ENCODE results near the gene NPW.
"Not testable (repeated sequence)": the region's sequence is repeated elsewhere in the genome, so short reads cannot be mapped to it uniquely, and the experiment has no call there.

The NPW gene

DNA sequence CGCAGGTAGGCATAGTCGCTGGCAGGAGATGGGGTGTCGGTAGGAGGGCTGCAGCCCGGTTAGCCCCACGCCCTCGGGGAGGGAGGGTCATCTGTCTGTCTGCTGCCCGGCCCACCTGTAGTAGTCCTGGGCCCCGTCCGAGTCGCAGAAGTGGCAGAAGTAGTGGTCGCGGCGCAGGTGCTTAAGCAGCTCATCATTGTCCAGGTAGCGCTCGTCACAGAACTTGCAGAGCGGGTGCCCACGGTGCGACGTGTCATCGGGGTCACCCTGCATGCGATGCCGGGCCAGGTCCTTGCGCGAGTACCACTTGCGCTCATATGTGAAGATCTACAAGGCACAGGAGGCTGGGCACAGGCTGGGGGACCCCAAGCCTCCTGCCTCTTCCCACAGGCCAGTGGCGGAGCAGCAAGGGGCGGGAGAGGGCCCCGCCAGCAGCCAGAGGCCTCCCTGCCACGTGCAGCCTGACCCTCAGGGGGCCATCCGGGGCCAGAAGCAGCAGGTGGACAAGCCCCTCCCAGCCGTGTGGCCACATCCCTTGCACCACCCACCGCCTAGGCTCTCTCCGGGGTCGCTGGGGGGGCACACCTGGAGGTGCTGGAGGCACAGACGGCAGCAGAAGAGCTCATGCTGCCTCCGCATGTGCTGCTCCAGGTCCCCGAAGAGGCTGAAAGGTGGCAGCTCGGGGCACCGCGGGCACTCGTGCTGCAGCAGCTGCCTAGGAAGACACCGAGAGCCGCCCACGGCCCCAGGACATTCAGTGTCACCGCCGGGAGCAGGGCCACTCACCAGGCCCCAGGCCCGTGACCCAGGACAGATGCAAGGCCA lies 17.0 kb upstream of the NPW start:
- DNase-seq: no peak

DNA sequence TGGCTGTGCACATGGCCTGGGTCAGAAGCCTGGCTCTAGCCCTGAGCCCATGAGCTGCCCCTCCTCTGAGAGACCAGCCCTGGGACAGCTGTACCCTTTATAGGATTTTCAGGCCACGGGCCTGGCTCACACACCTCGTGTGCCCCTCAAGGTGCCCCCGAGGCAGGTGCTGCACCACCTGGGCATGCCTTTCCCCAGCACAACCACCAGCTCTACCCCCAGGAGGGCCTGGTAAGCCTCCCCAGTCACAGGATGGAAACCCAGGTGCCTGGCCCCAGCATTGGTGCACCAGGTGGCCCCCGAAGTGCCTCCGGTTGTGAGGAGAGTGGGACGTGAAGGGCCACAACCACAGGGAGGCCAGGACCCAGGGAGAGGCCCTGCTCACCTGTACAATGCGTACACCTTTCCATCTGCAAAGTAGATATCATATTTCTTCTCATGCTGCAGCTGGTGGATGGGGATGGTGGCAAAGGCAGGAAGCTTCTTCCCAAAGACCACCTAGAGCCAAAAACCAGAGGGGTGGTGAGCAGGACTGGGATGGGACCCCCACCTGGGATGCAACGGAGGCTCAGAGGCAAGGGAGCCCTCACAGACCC lies 16.3 kb upstream of the NPW start:
- DNase-seq: no peak

DNA sequence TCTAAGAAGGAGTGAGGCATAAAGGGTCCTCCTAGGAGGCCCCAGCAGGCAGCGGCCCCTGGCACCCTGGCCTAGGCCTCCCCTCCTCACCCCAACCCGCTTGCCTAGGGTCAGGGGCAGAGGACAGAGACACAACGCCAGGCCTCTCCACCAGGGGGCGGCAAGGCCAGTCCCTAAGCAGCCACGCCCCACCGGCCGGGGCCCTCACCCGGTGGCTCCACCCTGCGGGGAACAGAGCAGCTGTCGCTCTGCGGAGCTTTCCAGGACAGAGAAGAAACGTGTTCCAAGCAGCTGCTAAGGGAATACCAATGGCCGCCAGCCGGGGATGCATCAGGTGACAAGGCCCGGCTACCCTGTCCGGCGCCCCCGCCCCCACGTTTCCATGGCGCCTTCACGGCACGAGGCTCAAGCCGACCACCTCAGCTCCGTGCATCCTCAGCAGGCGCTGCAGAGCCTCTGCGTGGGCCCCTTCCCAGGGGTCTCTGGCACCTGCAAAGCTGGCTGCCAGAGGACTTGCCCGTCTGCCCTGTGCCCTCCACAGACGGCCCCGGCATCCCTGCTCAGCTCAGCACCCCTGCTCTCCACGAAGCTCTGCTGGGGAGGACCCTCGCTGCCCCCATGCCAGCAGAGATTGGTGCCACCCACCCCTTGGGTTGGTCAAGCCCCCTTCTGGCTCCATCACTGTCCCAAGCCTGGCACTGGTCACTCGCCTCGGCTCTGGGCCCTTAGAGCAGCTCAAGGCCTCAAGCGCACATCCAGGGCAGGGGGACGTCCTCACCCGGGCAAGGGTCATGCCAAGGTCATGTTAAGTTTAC lies 15.6 kb upstream of the NPW start:
- DNase-seq: peak; percentile 97

DNA sequence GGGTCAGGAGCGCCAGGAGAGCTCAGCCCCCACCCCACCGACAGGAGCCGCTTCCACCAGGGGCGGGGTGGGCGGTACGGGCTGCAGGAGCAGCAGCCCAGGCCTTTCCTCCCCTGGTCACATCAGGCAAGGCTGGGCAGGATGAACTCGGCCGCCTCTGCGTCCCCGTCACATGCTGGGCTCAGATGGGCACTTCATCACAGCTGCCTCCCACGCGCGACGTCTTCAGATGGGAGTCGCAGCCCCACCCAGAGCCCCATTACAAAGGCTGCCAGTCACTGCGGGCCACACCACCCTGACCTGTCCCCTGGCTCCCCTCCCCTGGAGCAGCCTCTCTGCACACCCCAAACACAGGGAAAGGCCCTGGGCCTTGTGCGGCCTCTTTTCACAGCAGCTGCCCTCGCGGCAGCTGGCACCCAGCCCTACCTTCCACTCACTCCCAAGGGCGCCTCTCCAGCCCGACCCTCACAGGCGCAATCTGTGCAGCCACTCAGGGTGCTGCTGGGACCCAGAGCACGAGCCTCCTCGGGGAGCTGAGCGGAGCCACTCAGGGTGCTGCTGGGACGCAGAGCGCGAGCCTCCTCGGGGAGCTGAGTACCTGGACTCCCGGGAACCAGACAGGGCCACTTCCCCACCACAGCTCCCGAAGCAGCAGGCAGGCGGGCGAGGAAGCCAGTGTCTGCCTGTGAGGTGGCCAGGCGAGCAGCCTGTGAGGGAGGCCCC lies 14.6 kb upstream of the NPW start:
- no peak for DNase-seq

DNA sequence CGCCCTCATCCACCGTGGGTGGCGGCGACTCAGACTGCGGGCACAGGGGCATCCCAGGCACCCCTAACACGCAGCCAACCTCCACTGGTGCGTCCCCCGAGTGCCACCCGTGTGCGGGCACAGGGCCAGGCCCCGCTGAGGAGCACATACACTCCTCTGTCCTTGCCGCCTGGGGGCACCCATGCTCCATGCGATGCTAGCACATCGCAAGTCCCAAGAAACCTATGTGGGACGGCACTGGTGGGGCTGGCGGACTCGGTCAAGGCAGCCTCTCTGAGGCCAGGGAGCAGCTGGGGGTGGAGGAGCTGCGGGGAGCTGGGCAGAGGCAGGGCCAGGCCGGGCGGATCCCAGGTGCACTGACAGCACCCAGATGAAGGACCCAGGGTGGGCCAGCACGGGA lies 13.9 kb upstream of the NPW start:
- DNase-seq: peak; percentile 90

DNA sequence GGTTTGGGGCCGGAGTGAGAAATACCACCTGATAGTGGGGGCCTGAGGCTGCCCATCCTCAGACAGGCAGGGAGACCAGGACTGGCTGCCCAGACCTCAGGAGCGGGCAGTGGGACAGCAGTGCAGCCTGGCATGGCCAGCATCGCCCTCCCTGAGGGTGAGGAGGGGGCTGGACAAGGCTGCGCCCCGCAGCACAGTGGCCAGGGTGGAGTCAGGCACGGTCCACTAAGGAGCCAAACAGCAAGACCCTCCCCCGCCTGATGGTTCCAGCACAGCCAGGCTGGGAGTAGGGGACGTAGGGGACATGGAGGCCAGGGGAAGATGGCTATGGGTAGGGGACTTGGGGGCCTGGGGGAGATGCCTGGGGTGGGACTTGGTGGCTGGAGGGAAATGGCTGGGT lies 13.3 kb upstream of the NPW start:
- no peak for DNase-seq

DNA sequence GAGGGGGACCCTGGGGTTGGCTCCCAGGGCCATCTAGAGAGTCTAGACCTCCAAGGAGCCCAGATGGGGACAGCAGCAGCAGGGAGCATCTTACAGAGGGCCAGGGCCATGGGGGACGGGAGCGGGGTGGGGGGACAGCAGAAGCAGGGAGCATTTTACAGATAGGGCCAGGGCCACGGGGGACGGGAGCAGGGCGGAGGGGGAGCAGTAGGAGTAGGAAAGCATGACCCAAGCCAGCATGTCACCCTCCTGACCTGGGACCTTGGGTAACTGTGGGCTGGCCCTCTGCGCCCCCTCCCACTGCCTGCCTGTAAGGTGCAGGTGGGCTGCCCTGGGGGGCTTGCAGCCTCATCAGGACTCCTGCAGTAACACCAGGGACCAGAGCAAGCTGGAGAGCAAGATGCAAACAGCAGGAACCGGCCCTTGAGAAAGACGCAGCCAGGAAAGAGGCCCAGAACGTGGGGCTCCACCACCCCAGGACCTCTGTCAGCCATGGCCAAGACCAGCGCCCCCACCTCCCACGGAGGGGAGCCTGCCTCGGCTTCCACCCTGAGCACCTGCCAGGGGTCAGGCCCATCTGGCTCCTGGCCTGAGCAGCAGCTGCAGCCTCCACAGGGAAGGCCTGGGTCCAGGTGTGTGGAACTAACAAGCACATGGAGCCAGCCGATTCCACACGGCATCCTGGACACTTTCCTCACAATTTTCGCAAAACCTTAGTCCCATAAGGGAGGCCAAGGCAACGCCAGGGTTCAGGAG lies 12.3 kb upstream of the NPW start:
- DNase-seq: no peak

DNA sequence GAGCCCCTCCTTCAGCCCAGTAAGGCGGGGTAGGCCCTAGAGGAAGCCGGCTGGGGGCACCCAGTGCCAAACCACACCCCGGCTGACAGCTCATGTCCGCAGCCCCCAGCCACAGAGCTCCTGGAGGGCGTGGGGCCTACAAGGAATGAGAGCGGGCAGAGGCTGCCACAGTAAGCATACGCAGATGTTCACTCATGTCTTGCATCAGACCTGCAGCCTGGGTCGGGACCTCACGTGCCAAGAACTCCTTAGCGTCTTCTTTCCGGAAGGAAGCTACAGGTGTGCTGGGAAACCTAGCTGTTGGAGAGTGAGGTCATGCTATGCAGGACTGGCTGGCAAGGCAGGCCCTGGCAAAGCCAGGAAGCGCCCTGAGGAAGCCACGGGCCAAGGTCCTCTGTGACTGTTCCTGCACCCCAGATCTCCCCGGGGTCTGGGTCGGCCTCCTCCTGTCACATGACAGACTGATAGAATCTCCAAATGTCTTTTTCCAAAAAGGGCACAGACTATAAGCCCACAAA lies 11.5 kb upstream of the NPW start:
- DNase-seq: peak; percentile 90

DNA sequence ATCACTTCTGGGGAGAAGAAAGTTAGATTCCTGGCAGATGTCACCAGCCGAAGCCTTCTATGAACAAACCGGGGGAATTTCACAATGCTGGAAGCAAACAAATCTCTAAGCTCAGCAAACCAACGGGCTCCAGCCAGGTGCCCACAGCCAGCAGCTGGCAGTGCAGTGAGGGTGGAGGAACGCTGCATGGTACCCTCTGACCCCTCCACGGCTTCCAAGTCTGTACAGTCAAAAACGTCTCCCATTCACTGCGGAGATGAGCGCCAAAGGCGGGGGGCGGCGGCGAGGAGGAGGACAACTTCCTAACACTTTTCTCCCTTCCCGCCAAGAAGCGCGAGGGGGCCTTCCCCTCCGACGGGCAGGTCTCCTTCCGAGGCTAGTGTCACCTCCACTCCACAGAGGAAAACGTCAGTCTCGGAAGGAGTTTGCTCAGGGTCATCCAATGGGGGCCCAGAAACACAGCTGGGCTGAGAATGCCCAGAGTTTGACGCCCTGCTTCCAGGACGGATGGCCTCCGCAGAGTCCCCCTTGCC lies 10.9 kb upstream of the NPW start:
- DNase-seq: peak; percentile 69

DNA sequence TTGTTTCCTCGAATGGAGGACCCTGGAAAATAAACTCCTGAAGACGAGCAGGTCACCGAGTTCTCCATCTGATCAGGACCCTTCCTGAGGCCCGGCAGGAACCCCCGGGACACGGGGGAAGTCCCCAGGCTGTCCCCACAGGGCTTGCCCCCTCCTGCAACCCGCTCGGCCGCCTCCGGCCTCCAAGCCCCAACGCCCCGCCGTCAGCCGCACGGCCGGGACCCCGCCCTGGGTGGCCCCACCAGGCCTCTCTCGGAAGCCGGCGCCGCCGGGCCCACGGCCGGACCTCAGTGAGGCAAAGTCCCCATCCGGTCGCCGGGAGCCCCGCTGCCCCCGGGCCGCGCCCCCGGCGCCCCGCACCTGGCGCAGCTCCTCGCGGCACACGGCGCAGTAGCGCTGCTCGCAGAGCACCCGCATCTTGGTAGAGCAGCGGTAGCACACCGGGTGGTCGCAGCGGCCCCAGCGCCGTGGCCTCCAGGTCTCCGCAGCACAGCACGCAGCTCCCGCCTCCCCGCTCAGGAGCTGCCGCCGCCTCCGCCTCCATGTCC lies 10.3 kb upstream of the NPW start:
- peak; percentile 41 for DNase-seq

DNA sequence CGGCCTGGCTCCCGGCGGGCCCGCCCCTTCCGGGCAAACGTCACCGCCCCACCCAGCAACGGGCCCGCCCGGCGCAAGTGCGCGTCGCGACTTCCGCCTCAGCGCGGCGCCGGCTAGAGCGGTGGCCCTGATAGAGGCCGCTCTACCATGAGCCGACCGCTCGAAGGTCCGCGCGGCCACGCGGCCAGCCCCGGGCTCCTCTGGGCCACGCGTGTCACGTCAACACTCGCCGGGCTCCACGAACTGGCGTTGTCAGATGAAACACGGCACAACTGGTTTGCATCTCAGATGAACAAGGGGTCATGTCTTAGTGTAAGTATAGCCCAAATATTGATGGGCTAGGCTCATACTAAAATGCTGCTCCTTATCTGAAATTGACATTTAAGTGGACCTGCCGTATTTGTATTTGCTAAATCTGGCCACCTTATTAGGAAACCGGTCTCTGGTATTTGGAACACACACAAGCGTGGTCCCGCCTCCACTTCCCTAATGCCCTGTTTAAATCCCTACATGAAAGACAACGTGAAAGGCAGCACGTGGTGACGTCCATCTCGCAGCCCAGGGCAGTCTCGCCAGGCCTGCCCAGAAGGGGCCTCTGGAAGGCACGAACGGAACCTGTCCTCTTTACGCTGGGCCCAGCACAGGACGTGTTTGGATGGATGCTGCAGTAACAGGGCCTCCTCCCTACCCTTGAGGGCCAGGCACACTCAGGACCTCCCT lies 9.6 kb upstream of the NPW start, which contains the start of gene ZNF598:
Gene ZNF598, minus strand, starts transcription at position 31 of the 720 bp plus-strand sequence.
- peak; percentile 94 for DNase-seq

DNA sequence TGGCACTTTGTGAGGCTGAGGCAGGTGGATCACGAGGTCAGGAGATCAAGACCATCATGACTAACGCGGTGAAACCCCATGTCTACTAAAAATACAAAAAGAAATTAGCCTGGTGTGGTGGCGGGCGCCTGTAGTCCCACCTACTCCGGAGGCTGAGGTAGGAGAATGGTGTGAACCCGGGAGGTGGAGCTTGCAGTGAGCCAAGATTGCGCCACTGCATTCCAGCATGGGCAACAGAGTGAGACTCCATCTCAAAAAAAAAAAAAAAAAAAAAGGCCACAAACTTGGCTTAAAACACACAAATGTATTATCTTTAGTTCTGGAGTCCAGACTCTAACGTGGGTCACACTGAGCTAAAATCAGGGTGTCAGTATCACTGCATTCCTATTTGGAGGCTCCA lies 7.9 kb upstream of the NPW start:
- not testable (repeated sequence) for DNase-seq

DNA sequence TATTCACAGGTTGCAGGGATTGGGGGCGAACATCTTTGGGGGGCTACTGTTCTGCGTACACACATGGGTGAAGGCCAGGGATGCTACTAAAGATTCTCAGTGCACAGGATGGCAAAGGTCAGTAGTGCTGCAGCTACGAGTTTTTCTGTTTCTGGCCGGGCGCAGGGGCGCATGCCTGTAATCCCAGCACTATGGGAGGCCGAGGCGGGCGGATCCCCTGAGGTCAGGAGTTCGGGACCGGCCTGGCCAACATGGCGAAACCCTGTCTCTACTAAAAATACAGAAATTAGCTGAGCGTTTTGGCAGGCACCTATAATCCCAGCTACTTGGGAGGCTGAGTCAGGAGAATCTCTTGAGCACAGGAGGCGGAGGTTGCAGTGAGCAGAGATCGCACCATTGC lies 6.1 kb upstream of the NPW start:
- DNase-seq: no peak

DNA sequence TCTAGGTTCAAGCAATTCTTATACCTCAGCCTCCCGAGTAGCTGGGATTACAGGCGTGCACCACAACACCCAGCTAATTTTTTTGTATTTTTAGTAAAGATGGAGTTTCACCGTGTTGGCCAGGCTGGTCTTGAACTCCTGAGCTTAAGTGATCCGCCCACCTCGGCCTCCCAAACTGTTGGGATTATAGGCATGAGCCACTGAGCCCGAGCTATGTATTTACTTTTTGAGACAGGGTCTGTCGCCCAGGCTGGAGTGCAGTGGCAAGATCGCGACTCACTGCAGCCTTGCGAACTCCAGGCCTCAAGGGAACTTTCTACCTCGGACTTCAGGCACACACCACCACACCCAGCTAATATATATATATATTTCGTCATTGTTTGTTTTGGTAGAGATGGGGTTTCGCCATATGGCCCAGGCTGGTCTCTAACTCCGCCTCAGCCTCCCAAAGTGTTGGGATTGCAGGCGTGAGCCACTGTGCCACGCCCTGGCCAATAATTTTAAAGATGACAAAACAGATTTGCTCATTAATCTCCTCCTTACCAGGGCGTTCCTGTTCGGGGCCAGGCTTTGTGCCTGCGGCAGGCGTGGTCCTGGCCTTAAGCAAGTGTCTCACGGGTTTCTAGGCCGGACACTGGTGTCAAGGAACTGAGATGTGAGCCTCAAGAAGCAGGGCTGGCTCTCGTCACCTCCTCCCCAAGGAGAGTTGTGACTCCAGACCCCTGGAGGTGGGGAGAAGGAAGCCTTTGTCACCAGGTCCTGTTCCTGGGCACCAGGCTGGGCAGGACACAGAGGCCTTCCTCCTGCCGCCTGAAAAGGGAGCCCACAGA lies 4.3 kb upstream of the NPW start:
- no peak for DNase-seq

DNA sequence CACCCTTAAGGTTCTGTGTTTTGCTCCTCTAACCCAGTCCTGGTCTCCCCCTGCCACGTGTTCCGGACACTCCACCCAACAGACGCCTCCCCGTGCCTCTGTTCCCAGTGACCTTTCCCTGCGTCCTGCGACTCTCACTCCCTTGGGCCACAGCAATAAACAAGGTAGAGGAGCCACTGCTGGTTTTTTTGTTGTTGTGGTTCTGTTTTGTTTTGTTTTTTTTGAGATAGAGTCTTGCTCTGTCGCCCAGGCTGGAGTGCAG lies 3.7 kb upstream of the NPW start:
- no peak for DNase-seq

DNA sequence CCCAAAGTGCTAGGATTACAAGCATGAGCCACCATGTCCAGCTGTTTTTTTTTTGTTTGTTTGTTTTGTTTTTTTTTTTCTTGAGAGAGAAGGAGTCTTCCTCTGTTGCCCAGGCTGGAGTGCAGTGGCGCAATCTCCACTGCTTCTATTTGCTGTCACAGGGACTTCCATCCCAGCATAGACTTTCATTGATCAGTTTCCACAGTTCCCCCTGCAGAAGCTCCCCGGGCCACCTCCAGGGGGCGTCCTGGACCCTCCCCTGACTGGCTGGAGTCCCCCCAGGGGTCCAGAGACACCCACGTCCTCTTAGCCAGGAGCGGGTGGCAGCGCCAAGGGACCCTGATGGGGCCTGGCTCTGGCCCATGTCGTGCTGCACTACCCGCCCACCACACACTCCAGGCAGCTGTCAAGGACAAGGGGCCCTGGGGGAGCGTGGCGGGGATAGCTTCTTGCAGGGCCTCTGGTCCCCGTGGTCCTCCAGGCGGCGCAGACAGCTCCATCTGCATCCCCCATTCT lies 3.1 kb upstream of the NPW start:
- DNase-seq: no peak

DNA sequence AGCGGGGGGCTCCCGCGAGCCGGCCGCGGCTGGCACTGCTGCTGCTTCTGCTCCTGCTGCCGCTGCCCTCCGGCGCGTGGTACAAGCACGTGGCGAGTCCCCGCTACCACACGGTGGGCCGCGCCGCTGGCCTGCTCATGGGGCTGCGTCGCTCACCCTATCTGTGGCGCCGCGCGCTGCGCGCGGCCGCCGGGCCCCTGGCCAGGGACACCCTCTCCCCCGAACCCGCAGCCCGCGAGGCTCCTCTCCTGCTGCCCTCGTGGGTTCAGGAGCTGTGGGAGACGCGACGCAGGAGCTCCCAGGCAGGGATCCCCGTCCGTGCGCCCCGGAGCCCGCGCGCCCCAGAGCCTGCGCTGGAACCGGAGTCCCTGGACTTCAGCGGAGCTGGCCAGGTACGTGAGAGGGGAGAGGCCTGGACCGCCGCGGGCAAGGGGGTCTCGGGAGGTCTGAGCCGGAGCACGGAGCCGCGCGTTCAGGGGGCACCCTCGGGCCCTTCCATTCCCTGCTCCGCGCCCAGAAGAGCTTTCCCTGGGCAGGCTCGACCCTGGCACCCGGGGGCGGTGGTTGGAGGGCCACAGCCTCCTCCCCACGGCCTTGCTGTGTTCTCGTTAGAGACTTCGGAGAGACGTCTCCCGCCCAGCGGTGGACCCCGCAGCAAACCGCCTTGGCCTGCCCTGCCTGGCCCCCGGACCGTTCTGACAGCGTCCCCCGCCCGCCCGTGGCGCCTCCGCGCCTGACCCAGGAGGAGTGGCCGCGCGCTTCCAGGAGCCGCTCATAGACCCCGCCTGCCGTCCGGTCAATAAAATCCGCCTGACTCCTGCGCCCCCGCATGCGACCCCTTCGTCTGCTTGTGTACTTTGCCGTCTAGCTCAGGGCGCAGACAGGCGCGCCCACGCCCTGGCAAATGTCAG lies 591 bp downstream of the NPW start:
- peak; percentile 54 for DNase-seq

DNA sequence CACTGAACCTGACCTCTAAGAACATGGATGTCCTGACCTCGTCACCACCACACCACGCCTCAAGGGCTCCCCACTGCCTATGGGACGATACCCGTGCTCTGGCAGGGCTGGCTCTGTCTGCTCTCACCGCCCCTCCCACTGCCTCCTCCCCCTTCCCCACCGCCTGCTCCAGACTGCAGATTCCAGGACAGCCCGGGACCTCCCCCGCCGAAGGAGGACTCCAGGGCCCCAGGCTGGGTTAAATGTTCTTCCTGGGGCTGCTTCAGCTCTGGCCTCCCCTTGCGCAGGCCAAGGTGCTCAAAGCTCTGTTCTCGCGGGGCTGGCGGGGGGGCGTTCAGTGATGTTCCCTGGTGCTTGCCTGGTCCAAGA lies 3.1 kb downstream of the NPW start:
- DNase-seq: peak; percentile 70
